OCI-LY1 (cell line): ENCODE data around the gene SNRPA1.

Source experiments
- CTCF ChIP-seq: fragments of 200-600 bp; sonication (generic), shearing (Covaris generic); IDR thresholded peaks from 2 replicates; pipeline ENCODE4 v1.5.1; 2017; ENCODE audit warnings: mild to moderate bottlenecking, antibody characterized with exemption, low read length, moderate library complexity, mixed read lengths
- EZH2 ChIP-seq: fragments of 200-600 bp; sonication (generic), shearing (Covaris generic); IDR thresholded peaks from 2 replicates; pipeline ENCODE4 v1.8.0; 2017; ENCODE audit warnings: borderline replicate concordance, mixed run types, mild to moderate bottlenecking, antibody characterized with exemption, low read length, moderate library complexity, mixed read lengths

DNA sequence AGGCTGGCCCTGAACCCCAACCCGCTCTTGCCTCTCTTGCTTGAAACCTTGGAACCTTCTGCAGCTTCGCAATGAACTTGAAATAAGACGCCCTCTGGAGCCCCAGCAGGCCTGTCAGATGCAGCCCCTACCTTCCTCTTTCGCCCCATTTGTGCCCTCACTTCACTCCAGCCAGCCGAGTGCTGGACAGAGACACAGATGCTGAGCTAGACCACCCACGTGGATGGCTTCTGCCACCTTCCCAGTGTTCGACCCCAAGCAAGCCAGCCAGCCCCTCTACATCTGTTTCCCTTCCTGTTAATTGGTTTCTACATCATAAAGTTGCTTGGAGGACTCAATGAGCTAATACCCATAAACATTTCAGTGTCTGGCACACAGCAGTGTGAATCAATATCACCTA lies 23.8 kb upstream of the SNRPA1 start:
- TF ChIP-seq CTCF: no peak
- no peak for TF ChIP-seq EZH2
